ENCODE results near the gene MOV10. TPM values are rescaled to one million over a fixed set of nuclear protein-coding genes. Genes with fewer than 3 reads are reported as not detected.

MOV10 gene
- total RNA-seq, 2 donors from 2014 or later: 61.6 to 62.7 TPM

GRCh38 chr1:112688781-112689193, 14.3 kb downstream of the MOV10 start:
- no peak overlapping the region for H3K9ac ChIP-seq (ENCODE audit: low read depth in 2 of 2, low read length in 2 of 2)
- no peak overlapping the region for H3K27ac ChIP-seq
- no peaks in the 10 kb centered on the region for H3K4me1 ChIP-seq
- intact Hi-C loops (cut with DNase I): no loop called here
- H3K9me3 ChIP-seq: no peaks in the 10 kb centered on the region
- TF ChIP-seq CTCF (IDR thresholded peaks at IDR 0.05): no peak
- H3K27me3 ChIP-seq: no peaks in the 10 kb centered on the region
- no peak for DNase-seq
- H3K4me3 ChIP-seq: no peak overlapping the region
- no peaks in the 10 kb centered on the region for H3K36me3 ChIP-seq

DNA sequence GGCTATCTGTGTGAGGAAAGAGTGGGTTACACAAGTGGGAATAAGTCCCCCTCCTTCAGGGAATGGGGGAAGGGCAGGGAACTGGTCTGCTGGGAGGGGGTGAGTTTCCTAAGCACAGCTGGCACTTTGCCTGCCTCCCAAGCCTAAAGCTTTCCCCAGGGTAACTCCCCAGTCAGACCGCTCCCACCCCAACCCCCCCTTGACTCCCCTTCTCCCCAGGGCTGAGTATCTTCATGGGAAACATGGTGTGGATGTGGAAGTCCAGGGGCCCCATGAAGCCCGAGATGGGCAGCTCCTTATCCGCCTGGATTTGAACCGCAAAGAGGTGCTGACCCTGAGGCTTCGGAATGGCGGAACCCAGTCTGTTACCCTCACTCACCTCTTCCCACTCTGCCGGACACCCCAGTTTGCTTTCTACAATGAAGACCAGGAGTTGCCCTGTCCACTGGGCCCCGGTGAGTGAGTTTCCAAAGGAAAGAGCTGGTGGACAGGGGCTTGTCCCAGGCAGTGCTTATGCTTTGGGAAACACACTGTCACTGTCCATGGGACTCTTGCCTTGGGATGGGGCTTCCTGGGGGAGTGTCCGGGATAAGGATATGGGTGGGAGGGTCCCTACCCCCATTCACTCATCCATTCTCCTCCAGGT, 14.9 kb downstream of the MOV10 start:
- no peaks in the 10 kb centered on the region for H3K27me3 ChIP-seq
- DNase-seq: no peak
- H3K4me3 ChIP-seq: no peak overlapping the region
- H3K9ac ChIP-seq (ENCODE audit: low read depth in 2 of 2, low read length in 2 of 2): no peak overlapping the region
- no peak overlapping the region for H3K27ac ChIP-seq
- TF ChIP-seq CTCF (IDR thresholded peaks at IDR 0.05): no peak
- no peaks in the 10 kb centered on the region for H3K9me3 ChIP-seq
- intact Hi-C loops (cut with DNase I): no loop called here
- no peaks in the 10 kb centered on the region for H3K4me1 ChIP-seq
- no peaks in the 10 kb centered on the region for H3K36me3 ChIP-seq

DNA sequence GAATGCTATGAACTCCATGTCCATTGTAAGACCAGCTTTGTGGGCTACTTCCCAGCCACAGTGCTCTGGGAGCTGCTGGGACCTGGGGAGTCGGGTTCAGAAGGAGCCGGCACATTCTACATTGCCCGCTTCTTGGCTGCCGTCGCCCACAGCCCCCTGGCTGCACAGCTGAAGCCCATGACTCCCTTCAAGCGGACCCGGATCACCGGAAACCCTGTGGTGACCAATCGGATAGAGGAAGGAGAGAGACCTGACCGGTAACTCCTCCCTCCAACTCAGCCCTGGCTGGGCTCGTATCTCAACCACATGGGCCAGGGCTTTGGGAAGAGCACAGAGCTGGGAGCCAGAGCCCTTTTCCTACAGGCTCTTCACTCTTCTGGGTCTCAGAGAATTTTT, 15.4 kb downstream of the MOV10 start:
- TF ChIP-seq CTCF (IDR thresholded peaks at IDR 0.05): no peak
- Histone ChIP-seq H3K4me1 (no peaks in the 10 kb centered on the region), H3K9me3 (no peaks in the 10 kb centered on the region), H3K36me3 (no peaks in the 10 kb centered on the region), H3K4me3 (no peak overlapping the region), H3K27ac (no peak overlapping the region), H3K9ac (ENCODE audit: low read depth in 2 of 2, low read length in 2 of 2) (no peak overlapping the region), H3K27me3 (no peaks in the 10 kb centered on the region)
- intact Hi-C loops (cut with DNase I): no loop called here
- DNase-seq: no peak

- H3K27me3 ChIP-seq: no peaks in the 10 kb centered on the region
- no peak overlapping the region for H3K9ac ChIP-seq (ENCODE audit: low read depth in 2 of 2, low read length in 2 of 2)
- H3K4me1 ChIP-seq: no peaks in the 10 kb centered on the region
- H3K27ac ChIP-seq: no peak overlapping the region
- intact Hi-C loops (cut with DNase I): no loop called here
- H3K4me3 ChIP-seq: no peak overlapping the region
- H3K36me3 ChIP-seq: no peaks in the 10 kb centered on the region
- no peak for DNase-seq
- no peaks in the 10 kb centered on the region for H3K9me3 ChIP-seq
- TF ChIP-seq CTCF (IDR thresholded peaks at IDR 0.05): no peak
Measured at GRCh38 chr1:112692681-112693080, 18.2 kb downstream of the MOV10 start.

DNA sequence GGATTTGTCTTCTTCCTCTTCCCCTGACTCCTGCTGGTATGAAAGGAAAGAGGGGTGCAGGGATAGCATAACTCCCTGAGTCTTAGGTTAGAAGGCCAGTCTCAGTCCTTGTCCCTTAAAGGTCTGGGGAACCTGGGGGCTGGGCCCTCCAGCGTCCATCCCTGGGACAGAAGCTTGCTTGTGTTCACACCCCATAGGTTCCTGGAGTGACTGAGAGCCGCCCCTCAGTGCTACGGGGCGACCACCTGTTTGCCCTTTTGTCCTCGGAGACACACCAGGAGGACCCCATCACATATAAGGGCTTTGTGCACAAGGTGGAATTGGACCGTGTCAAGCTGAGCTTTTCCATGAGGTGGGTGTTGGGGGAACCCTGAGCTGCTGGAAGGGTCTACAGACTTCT, 19.4 kb downstream of the MOV10 start:
- intact Hi-C loops (cut with DNase I): no loop called here
- H3K4me3 ChIP-seq: no peak overlapping the region
- no peaks in the 10 kb centered on the region for H3K4me1 ChIP-seq
- H3K27me3 ChIP-seq: no peaks in the 10 kb centered on the region
- DNase-seq: no peak
- H3K9ac ChIP-seq (ENCODE audit: low read depth in 2 of 2, low read length in 2 of 2): no peak overlapping the region
- H3K9me3 ChIP-seq: no peaks in the 10 kb centered on the region
- no peak for TF ChIP-seq CTCF (IDR thresholded peaks at IDR 0.05)
- H3K27ac ChIP-seq: no peak overlapping the region
- no peaks in the 10 kb centered on the region for H3K36me3 ChIP-seq

All from colonic mucosa (tissue), 4 donors.